OCI-LY3 (cell line): ENCODE measurements around the gene LRP10.

ENCODE experiments used
- H2AFZ ChIP-seq: fragments of 200-600, 300-600 bp; shearing (Covaris generic); 2 replicates; pipeline ENCODE4 v1.6.0; 2014; ENCODE audit warnings: antibody characterized with exemption, low read depth, low read length
- H3K27ac ChIP-seq: fragments of 200-600, 300-600 bp; sonication (generic); 2 replicates; pipeline ENCODE4 v1.5.1; 2014; ENCODE audit warnings: mild to moderate bottlenecking, low read length, moderate library complexity, mixed read lengths
- H3K27me3 ChIP-seq: fragments of 200-600, 300-600 bp; sonication (generic); 2 replicates; pipeline ENCODE4 v1.6.1; 2014; ENCODE audit warnings: low read depth, low read length, mixed read lengths
- H3K36me3 ChIP-seq: fragments of 200-600, 300-600 bp; sonication (generic); replicated peaks from 2 replicates; pipeline ENCODE3; 2014; ENCODE audit warnings: low read depth, low read length, mixed read lengths
- H3K4me1 ChIP-seq: fragments of 300-600, 200-600 bp; sonication (generic); 2 replicates; pipeline ENCODE4 v1.6.1; 2014; ENCODE audit warnings: low read length, mixed read lengths
- H3K4me2 ChIP-seq: fragments of 200-600, 300-600 bp; sonication (generic); 2 replicates; pipeline ENCODE4 v1.6.1; 2014; ENCODE audit warnings: low read length, mixed read lengths
- H3K4me3 ChIP-seq: fragments of 300-600, 200-600 bp; sonication (generic); 2 replicates; pipeline ENCODE4 v1.5.1; 2014; ENCODE audit warnings: antibody characterized with exemption, mild to moderate bottlenecking, low read length, moderate library complexity
- H3K79me2 ChIP-seq: fragments of 300-600, 200-600 bp; shearing (Covaris generic); 2 replicates; pipeline ENCODE4 v1.6.1; 2014; ENCODE audit warnings: mild to moderate bottlenecking, low read length, mixed read lengths
- H3K9ac ChIP-seq: fragments of 300-600, 200-600 bp; shearing (Covaris generic); 2 replicates; pipeline ENCODE4 v1.6.0; 2014; ENCODE audit warnings: mild to moderate bottlenecking, low read length, moderate library complexity
- H3K9me3 ChIP-seq: fragments of 200-600, 300-600 bp; shearing (Covaris generic); 2 replicates; pipeline ENCODE4 v1.6.1; 2014; ENCODE audit warnings: low read length, mixed read lengths; ENCODE audit not compliant: insufficient read depth
- H4K20me1 ChIP-seq: fragments of 200-600, 300-600 bp; sonication (generic); 2 replicates; pipeline ENCODE4 v1.6.1; 2016; ENCODE audit warnings: low read length, mixed read lengths; ENCODE audit not compliant: insufficient read depth
- CTCF ChIP-seq: fragments of 200-600, 300-600 bp; sonication (generic); IDR thresholded peaks from 2 replicates; pipeline ENCODE4 v1.5.1; 2014; ENCODE audit warnings: antibody characterized with exemption, low read length, low read depth
- EZH2phosphoT487 ChIP-seq: fragments of 200-600 bp; shearing (Covaris generic); IDR thresholded peaks from 2 replicates; pipeline ENCODE4 v1.6.1; 2018; ENCODE audit warnings: antibody characterized with exemption, mixed run types, low read depth

The LRP10 gene

GRCh38 chr14:22878271-22879246 is 7.0 kb downstream of the LRP10 start:
- Histone ChIP-seq H3K9me3 (no peaks in the 10 kb centered on the region), H3K36me3 (peaks cover 38% of the 10 kb centered on the region)

GRCh38 chr14:22882064-22882463 is 10.5 kb downstream of the LRP10 start:
- Histone ChIP-seq H3K4me2 (no peak overlapping the region), H3K27ac (no peak overlapping the region), H3K9ac (no peak overlapping the region), H3K27me3 (0 out of 2 replicates have a peak, but pooled peaks cover 7% of the 10 kb centered on the region), H2AFZ (no peak overlapping the region), H3K36me3 (peaks cover 12% of the 10 kb centered on the region), H3K4me3 (no peak overlapping the region), H3K4me1 (peaks cover 7% of the 10 kb centered on the region; the same call in 1 of the 2 replicates), H3K9me3 (no peaks in the 10 kb centered on the region), H3K79me2 (no peaks in the 10 kb centered on the region), H4K20me1 (no peaks in the 10 kb centered on the region)
- no peak for TF ChIP-seq CTCF
- TF ChIP-seq EZH2phosphoT487: no peak

More at GRCh38 chr14:22878271-22879246, 7.0 kb downstream of the LRP10 start:
- Histone ChIP-seq H4K20me1 (no peaks in the 10 kb centered on the region), H3K4me3 (no peak overlapping the region), H3K4me2 (no peak overlapping the region), H3K4me1 (peaks cover 3% of the 10 kb centered on the region; the same call in 1 of the 2 replicates), H3K27ac (no peak overlapping the region), H3K9ac (no peak overlapping the region), H3K27me3 (0 out of 2 replicates have a peak, but pooled peaks cover 7% of the 10 kb centered on the region), H2AFZ (no peak overlapping the region), H3K79me2 (no peaks in the 10 kb centered on the region)
- TF ChIP-seq CTCF (no peak), EZH2phosphoT487 (no peak)

DNA sequence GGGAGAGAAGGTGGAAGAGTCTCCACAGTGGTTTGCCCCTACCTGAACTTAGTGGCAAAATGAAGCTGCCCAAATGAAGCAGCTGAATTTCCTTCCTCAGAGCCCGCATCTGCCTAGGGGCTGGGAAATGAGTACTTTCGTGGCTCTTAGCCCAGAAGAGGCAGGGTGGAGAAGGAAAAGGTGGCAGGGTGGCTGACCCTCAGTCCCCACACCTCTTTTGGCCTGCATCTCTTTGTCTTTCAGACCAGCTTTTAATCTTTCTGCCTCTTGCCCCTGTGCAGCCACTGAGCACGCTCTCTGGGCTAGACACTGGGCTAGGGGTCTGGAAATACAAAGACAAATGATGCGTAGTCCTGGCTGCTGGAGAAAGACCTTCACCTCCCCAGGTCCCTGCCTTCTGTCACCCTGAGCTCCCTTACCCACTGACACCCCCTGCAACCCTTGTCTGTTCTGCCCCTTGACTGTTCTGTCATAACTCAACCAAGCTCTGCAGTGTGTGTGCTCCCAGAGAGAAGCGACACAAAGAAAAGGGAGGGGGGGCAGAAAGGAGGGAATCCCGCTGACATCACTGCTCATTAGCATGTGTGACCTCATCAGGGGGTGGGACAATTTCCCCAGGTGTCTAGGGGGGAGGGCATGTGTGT is 11.1 kb downstream of the LRP10 start:
- Histone ChIP-seq H3K9ac (no peak overlapping the region), H3K36me3 (peaks cover 10% of the 10 kb centered on the region), H3K4me1 (peaks cover 13% of the 10 kb centered on the region), H3K27ac (no peak overlapping the region), H4K20me1 (no peaks in the 10 kb centered on the region), H3K79me2 (no peaks in the 10 kb centered on the region), H3K4me2 (0 out of 2 replicates have a peak overlapping the region, but pooled peaks have one; percentile 24), H2AFZ (no peak overlapping the region), H3K9me3 (no peaks in the 10 kb centered on the region), H3K4me3 (no peak overlapping the region), H3K27me3 (0 out of 2 replicates have a peak, but pooled peaks cover 7% of the 10 kb centered on the region)
- TF ChIP-seq EZH2phosphoT487 (no peak), CTCF (no peak)
